GM23338 (cell line): ENCODE measurements around the gene NF1.

Experiments
- CREB1 ChIP-seq: fragments of 250-450 bp; sonication (Bioruptor Pico); IDR thresholded peaks from 2 replicates; pipeline ENCODE4 v1.5.0; 2020; ENCODE audit warnings: low read depth, mild to moderate bottlenecking, moderate library complexity
- EZH2 ChIP-seq: fragments of 200-600 bp; sonication (generic); IDR thresholded peaks from one replicate; pipeline ENCODE4 v1.8.0; 2017; ENCODE audit warnings: antibody characterized with exemption, mild to moderate bottlenecking, low read depth; ENCODE audit not compliant: unreplicated experiment
- EZH2phosphoT487 ChIP-seq: fragments of 200-600 bp; sonication (generic); IDR thresholded peaks from one replicate; pipeline ENCODE4 v1.8.1; 2018; ENCODE audit warnings: antibody characterized with exemption; ENCODE audit not compliant: unreplicated experiment
- JUNB ChIP-seq: IDR thresholded peaks from one replicate; pipeline ENCODE4 v1.6.1; 2016; ENCODE audit warnings: antibody characterized with exemption; ENCODE audit not compliant: unreplicated experiment
- NANOG ChIP-seq: IDR thresholded peaks from 2 replicates; pipeline ENCODE4 v1.6.1; 2016; ENCODE audit warnings: antibody characterized with exemption, borderline replicate concordance
- POLR2AphosphoS5 ChIP-seq: IDR thresholded peaks from 2 replicates; pipeline ENCODE4 v1.6.1; 2016; ENCODE audit warnings: antibody characterized with exemption, low read depth
- STAT1 ChIP-seq: IDR thresholded peaks from one replicate; pipeline ENCODE4 v1.6.1; 2016; ENCODE audit warnings: antibody characterized with exemption; ENCODE audit not compliant: unreplicated experiment
- TF ChIP-seq, protein P1 (sequence below), 2 experiments: fragments of 200-600 bp in 1 of 2; sonication (generic) in 1 of 2; conservative IDR thresholded peaks; 2 replicates each; pipeline versions ENCODE4 v1.5.1 to v1.6.1; 2016 to 2017; ENCODE audit warnings: antibody characterized with exemption in 2 of 2, low read depth in 2 of 2, mild to moderate bottlenecking in 2 of 2, moderate library complexity in 1 of 2
- TF ChIP-seq, protein P2 (sequence below): IDR thresholded peaks from one replicate; pipeline ENCODE4 v1.6.1; 2018; ENCODE audit warnings: antibody characterized with exemption; ENCODE audit not compliant: unreplicated experiment

DNA sequence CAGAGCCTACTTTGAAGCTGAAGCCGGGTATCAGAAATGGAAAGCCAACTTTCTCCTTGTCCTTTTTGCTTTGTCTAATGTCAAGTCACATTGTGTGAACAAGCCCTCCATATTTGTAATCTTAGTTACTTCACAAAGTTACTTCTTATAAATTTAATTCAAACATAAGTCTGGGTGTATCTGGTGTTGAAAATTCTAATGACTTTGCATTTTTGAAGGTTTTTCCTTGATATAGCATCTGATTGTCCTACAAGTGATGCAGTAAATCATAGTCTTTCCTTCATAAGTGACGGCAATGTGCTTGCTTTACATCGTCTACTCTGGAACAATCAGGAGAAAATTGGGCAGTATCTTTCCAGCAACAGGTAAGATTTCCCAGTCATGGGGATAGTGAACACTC, 165.4 kb downstream of the NF1 start:
- TF ChIP-seq, protein P1, sequence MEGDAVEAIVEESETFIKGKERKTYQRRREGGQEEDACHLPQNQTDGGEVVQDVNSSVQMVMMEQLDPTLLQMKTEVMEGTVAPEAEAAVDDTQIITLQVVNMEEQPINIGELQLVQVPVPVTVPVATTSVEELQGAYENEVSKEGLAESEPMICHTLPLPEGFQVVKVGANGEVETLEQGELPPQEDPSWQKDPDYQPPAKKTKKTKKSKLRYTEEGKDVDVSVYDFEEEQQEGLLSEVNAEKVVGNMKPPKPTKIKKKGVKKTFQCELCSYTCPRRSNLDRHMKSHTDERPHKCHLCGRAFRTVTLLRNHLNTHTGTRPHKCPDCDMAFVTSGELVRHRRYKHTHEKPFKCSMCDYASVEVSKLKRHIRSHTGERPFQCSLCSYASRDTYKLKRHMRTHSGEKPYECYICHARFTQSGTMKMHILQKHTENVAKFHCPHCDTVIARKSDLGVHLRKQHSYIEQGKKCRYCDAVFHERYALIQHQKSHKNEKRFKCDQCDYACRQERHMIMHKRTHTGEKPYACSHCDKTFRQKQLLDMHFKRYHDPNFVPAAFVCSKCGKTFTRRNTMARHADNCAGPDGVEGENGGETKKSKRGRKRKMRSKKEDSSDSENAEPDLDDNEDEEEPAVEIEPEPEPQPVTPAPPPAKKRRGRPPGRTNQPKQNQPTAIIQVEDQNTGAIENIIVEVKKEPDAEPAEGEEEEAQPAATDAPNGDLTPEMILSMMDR (conservative IDR thresholded peaks at IDR 0.05; ENCODE audit: low read depth in 2 of 2) = no peak
- TF ChIP-seq POLR2AphosphoS5 = no peak
- TF ChIP-seq, protein P2, sequence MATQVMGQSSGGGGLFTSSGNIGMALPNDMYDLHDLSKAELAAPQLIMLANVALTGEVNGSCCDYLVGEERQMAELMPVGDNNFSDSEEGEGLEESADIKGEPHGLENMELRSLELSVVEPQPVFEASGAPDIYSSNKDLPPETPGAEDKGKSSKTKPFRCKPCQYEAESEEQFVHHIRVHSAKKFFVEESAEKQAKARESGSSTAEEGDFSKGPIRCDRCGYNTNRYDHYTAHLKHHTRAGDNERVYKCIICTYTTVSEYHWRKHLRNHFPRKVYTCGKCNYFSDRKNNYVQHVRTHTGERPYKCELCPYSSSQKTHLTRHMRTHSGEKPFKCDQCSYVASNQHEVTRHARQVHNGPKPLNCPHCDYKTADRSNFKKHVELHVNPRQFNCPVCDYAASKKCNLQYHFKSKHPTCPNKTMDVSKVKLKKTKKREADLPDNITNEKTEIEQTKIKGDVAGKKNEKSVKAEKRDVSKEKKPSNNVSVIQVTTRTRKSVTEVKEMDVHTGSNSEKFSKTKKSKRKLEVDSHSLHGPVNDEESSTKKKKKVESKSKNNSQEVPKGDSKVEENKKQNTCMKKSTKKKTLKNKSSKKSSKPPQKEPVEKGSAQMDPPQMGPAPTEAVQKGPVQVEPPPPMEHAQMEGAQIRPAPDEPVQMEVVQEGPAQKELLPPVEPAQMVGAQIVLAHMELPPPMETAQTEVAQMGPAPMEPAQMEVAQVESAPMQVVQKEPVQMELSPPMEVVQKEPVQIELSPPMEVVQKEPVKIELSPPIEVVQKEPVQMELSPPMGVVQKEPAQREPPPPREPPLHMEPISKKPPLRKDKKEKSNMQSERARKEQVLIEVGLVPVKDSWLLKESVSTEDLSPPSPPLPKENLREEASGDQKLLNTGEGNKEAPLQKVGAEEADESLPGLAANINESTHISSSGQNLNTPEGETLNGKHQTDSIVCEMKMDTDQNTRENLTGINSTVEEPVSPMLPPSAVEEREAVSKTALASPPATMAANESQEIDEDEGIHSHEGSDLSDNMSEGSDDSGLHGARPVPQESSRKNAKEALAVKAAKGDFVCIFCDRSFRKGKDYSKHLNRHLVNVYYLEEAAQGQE = no peak
- no peak for TF ChIP-seq CREB1
- TF ChIP-seq EZH2phosphoT487 = no peak
- no peak for TF ChIP-seq STAT1
- no peak for TF ChIP-seq JUNB
- TF ChIP-seq EZH2 = no peak
- TF ChIP-seq NANOG = no peak
